ENCODE results near the gene IGLL5.

The IGLL5 gene

DNA sequence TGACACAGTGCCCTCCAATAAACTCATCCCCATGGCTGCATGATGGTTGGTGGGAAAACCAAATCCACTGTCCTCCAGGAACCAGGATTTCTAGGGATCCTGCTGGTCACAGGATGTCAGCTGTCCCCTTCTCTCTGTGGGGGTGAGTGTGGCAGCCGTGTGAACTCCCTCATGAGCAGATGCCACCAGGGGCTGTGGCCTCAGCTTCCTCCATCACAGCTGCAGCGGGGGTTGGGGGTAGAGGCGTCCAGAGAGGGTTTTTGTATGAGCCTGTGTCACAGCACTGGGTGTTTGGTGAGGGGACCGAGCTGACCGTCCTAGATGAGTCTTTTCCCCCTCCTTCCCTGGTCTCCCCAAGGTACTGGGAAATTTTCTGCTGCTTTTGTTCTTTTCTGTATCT, 26.4 kb downstream of the IGLL5 start:
- H3K9me3 ChIP-seq (ENCODE audit: control insufficient read depth, low read length): no peaks in the 10 kb centered on the region
- H3K27me3 ChIP-seq (ENCODE audit: control insufficient read depth, insufficient read depth, low read length): no peaks in the 10 kb centered on the region
- H3K4me1 ChIP-seq: no peaks in the 10 kb centered on the region
- H3K27ac ChIP-seq: no peak overlapping the region
- TF ChIP-seq, protein P1, sequence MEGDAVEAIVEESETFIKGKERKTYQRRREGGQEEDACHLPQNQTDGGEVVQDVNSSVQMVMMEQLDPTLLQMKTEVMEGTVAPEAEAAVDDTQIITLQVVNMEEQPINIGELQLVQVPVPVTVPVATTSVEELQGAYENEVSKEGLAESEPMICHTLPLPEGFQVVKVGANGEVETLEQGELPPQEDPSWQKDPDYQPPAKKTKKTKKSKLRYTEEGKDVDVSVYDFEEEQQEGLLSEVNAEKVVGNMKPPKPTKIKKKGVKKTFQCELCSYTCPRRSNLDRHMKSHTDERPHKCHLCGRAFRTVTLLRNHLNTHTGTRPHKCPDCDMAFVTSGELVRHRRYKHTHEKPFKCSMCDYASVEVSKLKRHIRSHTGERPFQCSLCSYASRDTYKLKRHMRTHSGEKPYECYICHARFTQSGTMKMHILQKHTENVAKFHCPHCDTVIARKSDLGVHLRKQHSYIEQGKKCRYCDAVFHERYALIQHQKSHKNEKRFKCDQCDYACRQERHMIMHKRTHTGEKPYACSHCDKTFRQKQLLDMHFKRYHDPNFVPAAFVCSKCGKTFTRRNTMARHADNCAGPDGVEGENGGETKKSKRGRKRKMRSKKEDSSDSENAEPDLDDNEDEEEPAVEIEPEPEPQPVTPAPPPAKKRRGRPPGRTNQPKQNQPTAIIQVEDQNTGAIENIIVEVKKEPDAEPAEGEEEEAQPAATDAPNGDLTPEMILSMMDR (IDR thresholded peaks at IDR 0.05): no peak
- H3K9ac ChIP-seq: no peak overlapping the region
- no peaks in the 10 kb centered on the region for H3K79me2 ChIP-seq
- no peak overlapping the region for H3K4me2 ChIP-seq (ENCODE audit: low read length)
- H3K36me3 ChIP-seq (ENCODE audit: control insufficient read depth, insufficient read depth, low read length): no peaks in the 10 kb centered on the region
- no peak overlapping the region for H2AFZ ChIP-seq
- no peak overlapping the region for H3K4me3 ChIP-seq (ENCODE audit: low read depth, low read length)

DNA sequence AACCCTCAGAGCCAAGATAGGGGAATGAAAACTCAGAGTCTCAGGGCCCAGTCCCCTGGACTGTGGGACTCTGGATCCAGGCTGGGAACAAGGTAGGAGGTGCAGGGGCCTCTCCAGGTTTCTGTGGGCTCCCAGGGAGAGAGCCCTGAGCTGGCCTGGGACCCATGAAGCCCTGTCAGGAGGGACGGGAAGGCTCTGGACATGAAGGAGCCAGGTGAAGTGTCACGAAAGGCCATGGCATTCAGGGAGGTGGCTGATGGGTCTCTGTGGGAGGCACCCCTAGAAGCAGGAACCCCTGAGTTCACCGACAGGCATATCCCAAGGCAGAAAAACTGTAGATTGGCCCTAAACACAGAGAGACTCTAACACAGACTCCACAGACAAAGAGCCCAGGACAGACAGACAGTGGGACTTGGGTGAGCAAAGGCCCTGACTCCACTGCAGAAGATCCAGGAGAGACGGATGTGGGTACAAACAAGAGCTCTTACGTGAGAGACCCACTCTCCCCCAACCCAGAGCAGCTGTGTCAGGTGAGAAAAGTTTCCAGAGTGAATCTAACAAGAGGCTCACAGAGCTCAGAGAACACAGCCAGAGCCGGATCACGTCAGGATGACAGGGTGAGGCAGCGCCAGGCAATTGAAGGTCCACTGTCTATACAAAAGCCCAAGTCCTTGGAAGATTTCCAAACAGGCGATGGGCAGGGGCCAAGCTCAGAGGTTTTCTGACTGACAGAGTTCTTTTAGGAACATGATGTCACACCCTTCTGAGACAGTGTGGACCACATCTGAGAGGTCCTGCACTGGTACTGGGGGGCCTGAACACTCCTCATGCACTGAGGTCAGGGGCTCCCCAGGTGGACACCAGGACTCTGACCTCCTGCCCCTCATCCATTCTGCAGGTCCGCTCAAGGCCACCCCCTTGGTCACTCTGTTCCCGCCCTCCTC, 27.4 kb downstream of the IGLL5 start:
- H3K4me2 ChIP-seq (ENCODE audit: low read length): no peak overlapping the region
- TF ChIP-seq, protein P1 (IDR thresholded peaks at IDR 0.05): no peak
- no peaks in the 10 kb centered on the region for H3K4me1 ChIP-seq
- no peak overlapping the region for H3K9ac ChIP-seq
- H3K79me2 ChIP-seq: no peaks in the 10 kb centered on the region
- H2AFZ ChIP-seq: no peak overlapping the region
- H3K4me3 ChIP-seq (ENCODE audit: low read depth, low read length): no peak overlapping the region
- H3K36me3 ChIP-seq (ENCODE audit: control insufficient read depth, insufficient read depth, low read length): no peaks in the 10 kb centered on the region
- no peaks in the 10 kb centered on the region for H3K27me3 ChIP-seq (ENCODE audit: control insufficient read depth, insufficient read depth, low read length)
- no peaks in the 10 kb centered on the region for H3K9me3 ChIP-seq (ENCODE audit: control insufficient read depth, low read length)
- H3K27ac ChIP-seq: no peak overlapping the region

DNA sequence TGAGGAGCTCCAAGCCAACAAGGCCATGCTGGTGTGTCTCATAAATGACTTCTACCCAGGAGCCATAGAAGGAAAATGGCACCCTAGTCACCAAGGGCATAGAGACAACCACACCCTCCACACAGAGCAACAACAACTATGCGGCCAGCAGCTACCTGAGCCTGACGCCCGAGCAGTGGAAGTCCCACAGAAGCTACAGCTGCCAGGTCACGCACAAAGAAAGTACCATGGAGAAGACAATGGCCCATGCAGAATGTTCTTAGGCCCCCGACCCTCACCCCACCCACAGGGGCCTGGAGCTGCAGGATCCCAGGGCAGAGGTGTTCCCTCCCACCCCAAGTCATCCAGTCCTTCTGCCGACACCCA, 28.0 kb downstream of the IGLL5 start:
- Histone ChIP-seq H3K9ac (no peak overlapping the region), H2AFZ (no peak overlapping the region), H3K27ac (no peak overlapping the region), H3K79me2 (no peaks in the 10 kb centered on the region), H3K4me1 (no peaks in the 10 kb centered on the region), H3K4me3 (ENCODE audit: low read depth, low read length) (no peak overlapping the region), H3K36me3 (ENCODE audit: control insufficient read depth, insufficient read depth, low read length) (no peaks in the 10 kb centered on the region), H3K9me3 (ENCODE audit: control insufficient read depth, low read length) (no peaks in the 10 kb centered on the region), H3K27me3 (ENCODE audit: control insufficient read depth, insufficient read depth, low read length) (no peaks in the 10 kb centered on the region), H3K4me2 (ENCODE audit: low read length) (no peak overlapping the region)
- TF ChIP-seq, protein P1 (IDR thresholded peaks at IDR 0.05): no peak

DNA sequence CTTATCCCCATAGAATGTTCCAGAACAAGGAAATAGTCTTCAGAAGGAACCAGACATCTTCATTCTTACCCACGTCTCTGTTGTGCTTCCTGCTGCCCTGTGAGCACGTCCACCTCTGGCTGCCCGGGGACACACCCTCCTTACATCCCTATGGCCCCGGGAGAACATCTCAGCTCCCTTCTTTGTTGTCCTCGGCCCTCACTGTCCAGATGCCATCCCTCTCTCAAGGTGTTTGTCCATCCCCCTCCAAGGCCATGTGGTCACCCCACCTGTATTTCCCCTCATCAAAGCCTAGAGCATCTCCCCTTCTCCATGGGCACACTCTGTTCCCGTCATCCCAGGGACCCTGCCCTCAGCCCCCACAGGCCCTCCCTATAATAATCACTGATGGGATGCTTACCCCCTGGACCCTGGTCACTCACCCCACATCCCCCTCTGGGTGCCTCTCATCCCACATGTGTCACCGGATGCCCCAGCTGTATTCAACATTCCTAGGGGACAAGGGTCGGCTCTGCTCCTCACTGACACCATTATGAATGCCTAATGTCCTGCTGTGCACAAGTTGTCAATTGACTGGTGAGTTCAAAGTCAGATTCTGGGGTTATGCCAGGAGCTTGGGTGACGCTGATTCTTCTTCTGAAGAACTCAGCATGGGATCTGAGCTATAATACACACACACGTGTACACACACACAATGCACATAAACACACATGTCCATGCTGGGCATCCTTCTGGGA, 28.8 kb downstream of the IGLL5 start:
- no peaks in the 10 kb centered on the region for H3K9me3 ChIP-seq (ENCODE audit: control insufficient read depth, low read length)
- H2AFZ ChIP-seq: no peak overlapping the region
- H3K4me3 ChIP-seq (ENCODE audit: low read depth, low read length): no peak overlapping the region
- H3K4me1 ChIP-seq: no peaks in the 10 kb centered on the region
- H3K4me2 ChIP-seq (ENCODE audit: low read length): no peak overlapping the region
- no peak overlapping the region for H3K27ac ChIP-seq
- TF ChIP-seq, protein P1 (IDR thresholded peaks at IDR 0.05): no peak
- no peaks in the 10 kb centered on the region for H3K27me3 ChIP-seq (ENCODE audit: control insufficient read depth, insufficient read depth, low read length)
- no peak overlapping the region for H3K9ac ChIP-seq
- no peaks in the 10 kb centered on the region for H3K36me3 ChIP-seq (ENCODE audit: control insufficient read depth, insufficient read depth, low read length)
- H3K79me2 ChIP-seq: no peaks in the 10 kb centered on the region

Measured in parathyroid adenoma (tissue), 2 donors.